Neural cell (in vitro differentiated cells): ENCODE data around the gene EPS8L2. TPM values are rescaled to one million over a fixed set of nuclear protein-coding genes. Genes with fewer than 3 reads are reported as not detected.

ENCODE experiments used
- H2AFZ ChIP-seq: fragments of 200-600, 300-800 bp; sonication (generic), shearing (Covaris generic); 2 replicates; pipeline ENCODE4 v1.6.0; 2014; ENCODE audit warnings: low read depth, mild to moderate bottlenecking, antibody characterized with exemption, low read length, moderate library complexity
- H3F3A ChIP-seq: fragments of 200-600 bp; shearing (Covaris generic); 2 replicates; pipeline ENCODE4 v1.6.1; 2016; ENCODE audit warnings: mild to moderate bottlenecking, moderate library complexity, mixed read lengths, antibody characterized with exemption, low read length; ENCODE audit not compliant: insufficient read depth, poor library complexity, severe bottlenecking
- H3K27ac ChIP-seq: fragments of 200-600, 300-800 bp; sonication (generic), shearing (Covaris generic); 2 replicates; pipeline ENCODE4 v1.5.1; 2014; ENCODE audit warnings: mild to moderate bottlenecking, low read length, moderate library complexity
- H3K27me3 ChIP-seq: fragments of 300-800, 200-600 bp; sonication (generic), shearing (Covaris generic); 2 replicates; pipeline ENCODE4 v1.6.0; 2014; ENCODE audit warnings: mild to moderate bottlenecking, low read depth, low read length, moderate library complexity; ENCODE audit not compliant: insufficient read depth
- H3K36me3 ChIP-seq: fragments of 300-800, 200-600 bp; sonication (generic), shearing (Covaris generic); 2 replicates; pipeline ENCODE4 v1.5.1; 2014; ENCODE audit warnings: mild to moderate bottlenecking, antibody characterized with exemption, low read length, moderate library complexity; ENCODE audit not compliant: insufficient read depth
- H3K4me2 ChIP-seq: fragments of 300-800, 200-600 bp; sonication (generic), shearing (Covaris generic); 2 replicates; pipeline ENCODE4 v1.6.0; 2014; ENCODE audit warnings: mild to moderate bottlenecking, low read length
- H3K4me3 ChIP-seq: fragments of 300-800, 200-600 bp; sonication (generic), shearing (Covaris generic); 2 replicates; pipeline ENCODE4 v1.5.1; 2014; ENCODE audit warnings: mild to moderate bottlenecking, low read length, moderate library complexity
- H3K79me2 ChIP-seq: fragments of 200-600 bp; shearing (Covaris generic); replicated peaks from 2 replicates; pipeline ENCODE4 v1.6.0; 2014; ENCODE audit warnings: mild to moderate bottlenecking, low read length, moderate library complexity; ENCODE audit not compliant: insufficient read depth
- H3K9ac ChIP-seq: fragments of 300-800, 200-600 bp; sonication (generic), shearing (Covaris generic); 2 replicates; pipeline ENCODE4 v1.6.1; 2016; ENCODE audit warnings: mild to moderate bottlenecking, low read length, mixed read lengths
- H3K9me2 ChIP-seq: fragments of 200-600 bp; shearing (Covaris generic); 2 replicates; pipeline ENCODE4 v1.6.1; 2016; ENCODE audit warnings: mild to moderate bottlenecking, low read length, mixed read lengths; ENCODE audit not compliant: insufficient read depth
- H3K9me3 ChIP-seq: fragments of 200-600, 300-800 bp; sonication (generic), shearing (Covaris generic); 2 replicates; pipeline ENCODE4 v1.6.1; 2016; ENCODE audit warnings: mild to moderate bottlenecking, mixed run types, low read length, moderate library complexity, mixed read lengths
- H4K20me1 ChIP-seq: fragments of 200-600 bp; shearing (Covaris generic); 2 replicates; pipeline ENCODE4 v1.6.1; 2016; ENCODE audit warnings: mild to moderate bottlenecking, mixed run types; ENCODE audit not compliant: insufficient read depth
- CTCF ChIP-seq: fragments of 450-650 bp; IDR thresholded peaks from 2 replicates; pipeline ENCODE4 v1.5.1; 2014; ENCODE audit warnings: antibody characterized with exemption, mild to moderate bottlenecking, moderate library complexity; ENCODE audit not compliant: poor library complexity, severe bottlenecking
- EP300 ChIP-seq: fragments of 450-650 bp; conservative IDR thresholded peaks from 2 replicates; pipeline ENCODE4 v1.6.1; 2014; ENCODE audit warnings: antibody characterized with exemption, mild to moderate bottlenecking, moderate library complexity; ENCODE audit not compliant: poor library complexity, severe bottlenecking
- EZH2 ChIP-seq: fragments of 200-600, 300-800 bp; shearing (Covaris generic), sonication (generic); IDR thresholded peaks from 2 replicates; pipeline ENCODE4 v1.6.1; 2014; ENCODE audit warnings: antibody characterized with exemption, low read length, borderline replicate concordance, mild to moderate bottlenecking; ENCODE audit not compliant: insufficient read depth, poor library complexity, severe bottlenecking
- MXI1 ChIP-seq: fragments of 450-650 bp; conservative IDR thresholded peaks from 2 replicates; pipeline ENCODE4 v1.6.1; 2014; ENCODE audit warnings: antibody characterized with exemption, mild to moderate bottlenecking; ENCODE audit not compliant: poor library complexity, severe bottlenecking
- POLR2AphosphoS5 ChIP-seq: IDR thresholded peaks from 2 replicates; pipeline ENCODE4 v1.6.1; 2012
- RAD21 ChIP-seq: fragments of 450-650 bp; conservative IDR thresholded peaks from 2 replicates; pipeline ENCODE4 v1.6.1; 2014; ENCODE audit warnings: antibody characterized with exemption, mild to moderate bottlenecking, moderate library complexity
- REST ChIP-seq: IDR thresholded peaks from 2 replicates; pipeline ENCODE4 v1.6.1; 2012; ENCODE audit warnings: borderline replicate concordance
- SMC3 ChIP-seq: fragments of 450-650 bp; conservative IDR thresholded peaks from 2 replicates; pipeline ENCODE4 v1.6.1; 2014; ENCODE audit warnings: antibody characterized with exemption, mild to moderate bottlenecking, moderate library complexity; ENCODE audit not compliant: poor library complexity
- TAF1 ChIP-seq: IDR thresholded peaks from 2 replicates; pipeline ENCODE4 v1.6.1; 2012; ENCODE audit warnings: low read depth
- polyA plus RNA-seq: library from polyadenylated mRNA; depleted of rRNA; stranded (reverse); fragments of >200 nt; gene quantifications from 2 replicates; pipeline ENCODE4 v1.2.3, GENCODE V29; 2014

EPS8L2 gene
- polyA plus RNA-seq, 1 donor from 2014 or later: 7.5 TPM

GRCh38 chr11:742571-743201 is 36.7 kb downstream of the EPS8L2 start:
- Histone ChIP-seq H3K9ac (no peak overlapping the region), H3K36me3 (no peaks in the 10 kb centered on the region), H3K9me2 (no peaks in the 10 kb centered on the region), H4K20me1 (no peaks in the 10 kb centered on the region), H2AFZ (no peak overlapping the region), H3K4me2 (no peak overlapping the region), H3K9me3 (no peaks in the 10 kb centered on the region), H3K27me3 (no peaks in the 10 kb centered on the region), H3F3A (no peaks in the 10 kb centered on the region), H3K4me3 (no peak overlapping the region), H3K79me2 (no peaks in the 10 kb centered on the region), H3K27ac (no peak overlapping the region)
- TF ChIP-seq EP300: no peak
- TF ChIP-seq EZH2: no peak
- no peak for TF ChIP-seq TAF1
- no peak for TF ChIP-seq SMC3
- no peak for TF ChIP-seq RAD21
- no peak for TF ChIP-seq MXI1
- no peak for TF ChIP-seq POLR2AphosphoS5
- no peak for TF ChIP-seq REST
- TF ChIP-seq CTCF: no peak

GRCh38 chr11:745428-745827 is 39.4 kb downstream of the EPS8L2 start:
- no peak overlapping the region for H3K4me2 ChIP-seq
- H4K20me1 ChIP-seq: no peaks in the 10 kb centered on the region
- H2AFZ ChIP-seq: no peak overlapping the region
- no peaks in the 10 kb centered on the region for H3K9me3 ChIP-seq
- H3K27ac ChIP-seq: no peak overlapping the region
- H3K9me2 ChIP-seq: no peaks in the 10 kb centered on the region
- H3K27me3 ChIP-seq: no peaks in the 10 kb centered on the region
- TF ChIP-seq EP300 (no peak), MXI1 (no peak), REST (no peak), CTCF (no peak), SMC3 (no peak), EZH2 (no peak), TAF1 (no peak), RAD21 (no peak), POLR2AphosphoS5 (no peak)
- H3K36me3 ChIP-seq: no peaks in the 10 kb centered on the region
- no peaks in the 10 kb centered on the region for H3F3A ChIP-seq
- H3K79me2 ChIP-seq: peaks cover 22% of the 10 kb centered on the region
- no peak overlapping the region for H3K9ac ChIP-seq
- no peak overlapping the region for H3K4me3 ChIP-seq
